A549 (cell line): ENCODE data around the gene PSMD13.

Experiments used
- CEBPB ChIP-seq, 2 experiments: fragments of >200 bp in 1 of 2; sonication (Bioruptor Twin) in 1 of 2; formaldehyde crosslinking in 1 of 2; IDR thresholded peaks; 2 replicates each; pipeline ENCODE4 v1.6.1; 2012 to 2016
- CTCF ChIP-seq: fragments of >200 bp; sonication (Bioruptor Twin); formaldehyde crosslinking; IDR thresholded peaks from 3 replicates; pipeline ENCODE4 v1.5.1; 2016
- EP300 ChIP-seq, 2 experiments: fragments of >200 bp; sonication (Bioruptor Twin); formaldehyde crosslinking; IDR thresholded peaks; 2 replicates in 1 of 2; 3 replicates in 1 of 2; pipeline ENCODE4 v1.6.1; 2016 to 2017
- POLR2A ChIP-seq: IDR thresholded peaks from 2 replicates; pipeline ENCODE4 v1.6.1; 2012; ENCODE audit warnings: mild to moderate bottlenecking, low read length
- POLR2AphosphoS2 ChIP-seq: conservative IDR thresholded peaks from 2 replicates; pipeline ENCODE4 v1.6.1; 2012; ENCODE audit warnings: low read length, improper control_type of control experiment, inconsistent platforms
- TP53 ChIP-seq: fragments of 250-450 bp; sonication (Bioruptor Pico); IDR thresholded peaks from 2 replicates; pipeline ENCODE4 v1.5.0; 2021; ENCODE audit warnings: mild to moderate bottlenecking, moderate library complexity

- no peak for TF ChIP-seq EP300 (IDR thresholded peaks at IDR 0.05)
- TF ChIP-seq CTCF: no peak
- TF ChIP-seq TP53 (CRISPR knock-in tag): no peak
- TF ChIP-seq POLR2AphosphoS2: no peak
- no peak for TF ChIP-seq CEBPB (IDR thresholded peaks at IDR 0.05)
- no peak for TF ChIP-seq POLR2A
These were observed 6.3 kb upstream of the PSMD13 start for GRCh38 chr11:230431-230830.
